ENCODE measurements around the gene HSPA1A. TPM values are rescaled to one million over a fixed set of nuclear protein-coding genes. Genes with fewer than 3 reads are reported as not detected.
"Not testable (repeated sequence)": the region's sequence is repeated elsewhere in the genome, so short reads cannot be mapped to it uniquely, and the experiment has no call there.

The HSPA1A gene
- total RNA-seq, 1 experiment from 2014 or later: 77.3 TPM

GRCh38 chr6:31792090-31792374 lies 23.3 kb upstream of the HSPA1A start:
- 0 out of 2 replicates have a peak, but pooled peaks cover 3% of the 10 kb centered on the region for H3K4me1 ChIP-seq
- ChIA-PET CTCF (interaction anchor here (1.1 to 1.4 kb wide), 2 partner anchors 17 to 62 kb away, joined by 3 to 4 read pairs; no protein-coding TSS in a partner anchor), POLR2A (no interaction called here)
- no peak for TF ChIP-seq CTCF (IDR thresholded peaks at IDR 0.05; ENCODE audit: insufficient read depth in 1 of 2, low read depth in 1 of 2, low read length in 1 of 2, severe bottlenecking in 1 of 2, unreplicated experiment in 1 of 2)
- H3K27me3 Mint-ChIP-seq (ENCODE audit: insufficient read depth, unreplicated experiment): no peaks in the 10 kb centered on the region
- H3K9me3 ChIP-seq: no peaks in the 10 kb centered on the region
- DNase-seq: no peak
- H3K9me3 Mint-ChIP-seq (ENCODE audit: unreplicated experiment): no peaks in the 10 kb centered on the region
- H3K36me3 ChIP-seq (ENCODE audit: control insufficient read depth, insufficient read depth, low read length): no peaks in the 10 kb centered on the region
- peaks cover 56% of the 10 kb centered on the region for H3K36me3 Mint-ChIP-seq (ENCODE audit: insufficient read depth, unreplicated experiment)
- intact Hi-C loops (cut with micrococcal nuclease; ENCODE audit: unreplicated experiment): no loop called here
- no peak overlapping the region for H3K4me3 ChIP-seq (ENCODE audit: low read depth, low read length)
- no peaks in the 10 kb centered on the region for H3K27me3 ChIP-seq (replicated peaks; ENCODE audit: control insufficient read depth, insufficient read depth, low read length)
- BruUV-seq (replicated peaks): no TSS peak
- no peak overlapping the region for H3K4me3 Mint-ChIP-seq (ENCODE audit: unreplicated experiment)
- no peak overlapping the region for H3K27ac Mint-ChIP-seq (ENCODE audit: unreplicated experiment)
- H3K4me1 Mint-ChIP-seq (ENCODE audit: low read depth, unreplicated experiment): peaks cover 21% of the 10 kb centered on the region

GRCh38 chr6:31792761-31793171 lies 22.6 kb upstream of the HSPA1A start:
- peaks cover 53% of the 10 kb centered on the region for H3K36me3 Mint-ChIP-seq (ENCODE audit: insufficient read depth, unreplicated experiment)
- H3K36me3 ChIP-seq (ENCODE audit: control insufficient read depth, insufficient read depth, low read length): no peaks in the 10 kb centered on the region
- H3K4me3 ChIP-seq (ENCODE audit: low read depth, low read length): no peak overlapping the region
- H3K27me3 Mint-ChIP-seq (ENCODE audit: insufficient read depth, unreplicated experiment): no peaks in the 10 kb centered on the region
- DNase-seq: no peak
- H3K9me3 ChIP-seq: no peaks in the 10 kb centered on the region
- ChIA-PET POLR2A (no interaction called here), CTCF (no interaction called here)
- intact Hi-C loops (cut with micrococcal nuclease; ENCODE audit: unreplicated experiment): no loop called here
- no peaks in the 10 kb centered on the region for H3K9me3 Mint-ChIP-seq (ENCODE audit: unreplicated experiment)
- H3K4me1 ChIP-seq: 0 out of 2 replicates have a peak, but pooled peaks cover 3% of the 10 kb centered on the region
- peaks cover 21% of the 10 kb centered on the region for H3K4me1 Mint-ChIP-seq (ENCODE audit: low read depth, unreplicated experiment)
- no TSS peak for BruUV-seq (replicated peaks)
- no peak overlapping the region for H3K4me3 Mint-ChIP-seq (ENCODE audit: unreplicated experiment)
- no peaks in the 10 kb centered on the region for H3K27me3 ChIP-seq (replicated peaks; ENCODE audit: control insufficient read depth, insufficient read depth, low read length)
- no peak overlapping the region for H3K27ac Mint-ChIP-seq (ENCODE audit: unreplicated experiment)
- TF ChIP-seq CTCF (IDR thresholded peaks at IDR 0.05; ENCODE audit: insufficient read depth in 1 of 2, low read depth in 1 of 2, low read length in 1 of 2, severe bottlenecking in 1 of 2, unreplicated experiment in 1 of 2): no peak

- H3K9me3 Mint-ChIP-seq (ENCODE audit: unreplicated experiment); H3K4me3 ChIP-seq (ENCODE audit: low read depth, low read length); intact Hi-C loops (cut with micrococcal nuclease; ENCODE audit: unreplicated experiment); CTCF ChIA-PET; H3K27ac Mint-ChIP-seq (ENCODE audit: unreplicated experiment); H3K36me3 ChIP-seq (ENCODE audit: control insufficient read depth, insufficient read depth, low read length); POLR2A ChIA-PET; BruUV-seq (replicated peaks); H3K27me3 ChIP-seq (replicated peaks; ENCODE audit: control insufficient read depth, insufficient read depth, low read length); DNase-seq; H3K4me1 ChIP-seq; H3K9me3 ChIP-seq; H3K27me3 Mint-ChIP-seq (ENCODE audit: insufficient read depth, unreplicated experiment): not testable (repeated sequence)
- peaks cover 21% of the 10 kb centered on the region for H3K4me1 Mint-ChIP-seq (ENCODE audit: low read depth, unreplicated experiment)
- H3K4me3 Mint-ChIP-seq (ENCODE audit: unreplicated experiment): peak overlapping the region; percentile 98
- peaks cover 44% of the 10 kb centered on the region for H3K36me3 Mint-ChIP-seq (ENCODE audit: insufficient read depth, unreplicated experiment)
These were observed 21.5 kb upstream of the HSPA1A start for GRCh38 chr6:31793927-31794245.

All from Caco-2 (cell line).